ENCODE data around the gene EXOC6B. TPM values are rescaled to one million over a fixed set of nuclear protein-coding genes. Genes with fewer than 3 reads are reported as not detected.

The EXOC6B gene
- total RNA-seq, 1 donor from 2014 or later = 13.8 TPM

- no peak for ATAC-seq (ENCODE audit: low read depth)
- ChIA-PET CTCF (no interaction called here), POLR2A (no interaction called here)
- Mint-ChIP-seq H3K4me3 (no peak overlapping the region), H3K27me3 (peaks cover 9% of the 10 kb centered on the region), H3K27ac (no peak overlapping the region), H3K4me1 (no peaks in the 10 kb centered on the region), H3K36me3 (ENCODE audit: low read depth) (no peaks in the 10 kb centered on the region), H3K9me3 (no peaks in the 10 kb centered on the region)
- no peak for TF ChIP-seq CTCF (IDR thresholded peaks at IDR 0.05)
- intact Hi-C loops (cut with micrococcal nuclease) = no loop called here
- DNase-seq = no peak
Measured at GRCh38 chr2:72130659-72131360, 695.0 kb downstream of the EXOC6B start.

- ChIA-PET CTCF (no interaction called here), POLR2A (no interaction called here)
- no peak for TF ChIP-seq CTCF (IDR thresholded peaks at IDR 0.05)
- Mint-ChIP-seq H3K9me3 (no peaks in the 10 kb centered on the region), H3K27ac (no peak overlapping the region), H3K27me3 (peaks cover 9% of the 10 kb centered on the region), H3K4me1 (no peaks in the 10 kb centered on the region), H3K36me3 (ENCODE audit: low read depth) (no peaks in the 10 kb centered on the region), H3K4me3 (no peak overlapping the region)
- no peak for DNase-seq
- ATAC-seq (ENCODE audit: low read depth) = no peak
- intact Hi-C loops (cut with micrococcal nuclease) = no loop called here
Measured at GRCh38 chr2:72129681-72130340, 696.0 kb downstream of the EXOC6B start.

- no peak overlapping the region for H3K27ac Mint-ChIP-seq
- TF ChIP-seq CTCF (IDR thresholded peaks at IDR 0.05) = no peak
- DNase-seq (peak; percentile 11), ATAC-seq (ENCODE audit: low read depth) (no peak)
- H3K4me1 Mint-ChIP-seq = no peaks in the 10 kb centered on the region
- H3K36me3 Mint-ChIP-seq (ENCODE audit: low read depth) = no peaks in the 10 kb centered on the region
- peaks cover 9% of the 10 kb centered on the region for H3K27me3 Mint-ChIP-seq
- ChIA-PET POLR2A (no interaction called here), CTCF (no interaction called here)
- intact Hi-C loops (cut with micrococcal nuclease) = no loop called here
- no peak overlapping the region for H3K4me3 Mint-ChIP-seq
- H3K9me3 Mint-ChIP-seq = no peaks in the 10 kb centered on the region
Measured at GRCh38 chr2:72128843-72129227, 697.0 kb downstream of the EXOC6B start.

- intact Hi-C loops (cut with micrococcal nuclease) = no loop called here
- no peak overlapping the region for H3K4me3 Mint-ChIP-seq
- ATAC-seq (ENCODE audit: low read depth) (no peak), DNase-seq (no peak)
- H3K27me3 Mint-ChIP-seq = peaks cover 9% of the 10 kb centered on the region
- TF ChIP-seq CTCF (IDR thresholded peaks at IDR 0.05) = no peak
- no peaks in the 10 kb centered on the region for H3K36me3 Mint-ChIP-seq (ENCODE audit: low read depth)
- H3K9me3 Mint-ChIP-seq = no peaks in the 10 kb centered on the region
- no peak overlapping the region for H3K27ac Mint-ChIP-seq
- CTCF ChIA-PET = no interaction called here
- no peaks in the 10 kb centered on the region for H3K4me1 Mint-ChIP-seq
- POLR2A ChIA-PET = no interaction called here
Measured at GRCh38 chr2:72128059-72128842, 697.6 kb downstream of the EXOC6B start.

GRCh38 chr2:72127401-72128058, 698.3 kb downstream of the EXOC6B start:
- ATAC-seq (ENCODE audit: low read depth) (no peak), DNase-seq (no peak)
- H3K4me3 Mint-ChIP-seq = no peak overlapping the region
- no peak overlapping the region for H3K27ac Mint-ChIP-seq
- no peaks in the 10 kb centered on the region for H3K36me3 Mint-ChIP-seq (ENCODE audit: low read depth)
- intact Hi-C loops (cut with micrococcal nuclease) = no loop called here
- ChIA-PET POLR2A (no interaction called here), CTCF (no interaction called here)
- H3K27me3 Mint-ChIP-seq = peaks cover 9% of the 10 kb centered on the region
- no peaks in the 10 kb centered on the region for H3K4me1 Mint-ChIP-seq
- TF ChIP-seq CTCF (IDR thresholded peaks at IDR 0.05) = no peak
- peaks cover 4% of the 10 kb centered on the region for H3K9me3 Mint-ChIP-seq

Data from activated B cell treated with CpG ODN at 0.5 μM for 24 hours (primary cell).